Measurements from ENCODE around the gene TSPAN17.

GRCh38 chr5:176660530-176660859 is 13.2 kb downstream of the TSPAN17 start:
- no peak for TF ChIP-seq CTCF (IDR thresholded peaks at IDR 0.05 in 2 of 3, conservative IDR thresholded peaks at IDR 0.05 in 1 of 3; ENCODE audit: borderline replicate concordance in 1 of 3, insufficient read depth in 1 of 3, low read depth in 2 of 3, low read length in 2 of 3)
- no peak for TF ChIP-seq POLR2A (IDR thresholded peaks at IDR 0.05; ENCODE audit: borderline replicate concordance, extremely low read depth, insufficient read depth, insufficient read length)
- TF ChIP-seq POLR2AphosphoS5 (IDR thresholded peaks at IDR 0.05; ENCODE audit: low read depth, low read length): no peak
- TF ChIP-seq RAD21 (IDR thresholded peaks at IDR 0.05; ENCODE audit: low read depth): no peak
- no peak for TF ChIP-seq SIN3A (IDR thresholded peaks at IDR 0.05; ENCODE audit: low read depth)
- TF ChIP-seq REST (IDR thresholded peaks at IDR 0.05; ENCODE audit: low read depth): no peak
- no peak for TF ChIP-seq EZH2 (IDR thresholded peaks at IDR 0.05)
- no peak for TF ChIP-seq ZFX (IDR thresholded peaks at IDR 0.05)
- TF ChIP-seq ZNF274 (IDR thresholded peaks at IDR 0.05; ENCODE audit: low read depth, low read length): no peak
- no peak for TF ChIP-seq YY1 (IDR thresholded peaks at IDR 0.05; ENCODE audit: extremely low read depth, insufficient replicate concordance, low read depth, low read length)
- TF ChIP-seq JUND (IDR thresholded peaks at IDR 0.05): no peak

All from HCT116 (cell line).